Osteoblast (primary cell): Measurements from ENCODE around the gene MMP17. TPM values are rescaled to one million over a fixed set of nuclear protein-coding genes. Genes with fewer than 3 reads are reported as not detected.
A peak's percentile ranks its signal among the peaks of the same experiment; 100 is the strongest.

Experiments used
- DNase-seq: peaks from one replicate; pipeline ENCODE4 v3.0.0; 2011; ENCODE audit warnings: low spot score, mixed read lengths; ENCODE audit not compliant: insufficient read length; ENCODE audit errors: missing footprints
- H2AFZ ChIP-seq: 2 replicates; pipeline ENCODE4 v1.6.0; 2011; ENCODE audit warnings: mild to moderate bottlenecking, low read length
- H3K27ac ChIP-seq: 2 replicates; pipeline ENCODE4 v1.5.1; 2011; ENCODE audit warnings: mild to moderate bottlenecking, low read depth, low read length, moderate library complexity
- H3K27me3 ChIP-seq: 2 replicates; pipeline ENCODE4 v1.6.0; 2012; ENCODE audit warnings: mild to moderate bottlenecking, control low read depth, inconsistent platforms, low read length, moderate library complexity; ENCODE audit not compliant: insufficient read depth
- H3K36me3 ChIP-seq: 2 replicates; pipeline ENCODE4 v1.5.1; 2011; ENCODE audit warnings: mild to moderate bottlenecking, low read length, control low read depth, moderate library complexity; ENCODE audit not compliant: insufficient read depth
- H3K4me1 ChIP-seq: 2 replicates; pipeline ENCODE4 v1.5.1; 2011; ENCODE audit warnings: mild to moderate bottlenecking, low read length, control low read depth, moderate library complexity; ENCODE audit not compliant: insufficient read depth
- H3K4me2 ChIP-seq: 2 replicates; pipeline ENCODE4 v1.6.0; 2011; ENCODE audit warnings: mild to moderate bottlenecking, low read length; ENCODE audit not compliant: insufficient read depth
- H3K4me3 ChIP-seq: fragments of 200-600 bp; sonication (generic); 3 replicates; pipeline ENCODE4 v1.5.1; 2012; ENCODE audit warnings: mild to moderate bottlenecking, low read length, inconsistent platforms; ENCODE audit not compliant: insufficient read depth
- H3K79me2 ChIP-seq: 2 replicates; pipeline ENCODE4 v1.6.0; 2012; ENCODE audit warnings: mild to moderate bottlenecking, low read length, control low read depth, inconsistent platforms; ENCODE audit not compliant: insufficient read depth
- H3K9me3 ChIP-seq: 2 replicates; pipeline ENCODE4 v1.5.1; 2011; ENCODE audit warnings: low read depth, low read length, control low read depth
- H4K20me1 ChIP-seq: 2 replicates; pipeline ENCODE4 v1.6.0; 2012; ENCODE audit warnings: mild to moderate bottlenecking, low read length, control low read depth; ENCODE audit not compliant: insufficient read depth
- CTCF ChIP-seq: IDR thresholded peaks from 2 replicates; pipeline ENCODE4 v1.5.1; 2011; ENCODE audit warnings: mild to moderate bottlenecking, low read depth, low read length, moderate library complexity; ENCODE audit errors: extremely low read depth
- total RNA-seq: library from RNA; depleted of rRNA; stranded (reverse); fragments of >200 nt; gene quantifications from 2 replicates; pipeline ENCODE4 v1.2.3, GENCODE V29; 2012

The MMP17 gene
- total RNA-seq, 1 donor: 10.5 TPM

DNA sequence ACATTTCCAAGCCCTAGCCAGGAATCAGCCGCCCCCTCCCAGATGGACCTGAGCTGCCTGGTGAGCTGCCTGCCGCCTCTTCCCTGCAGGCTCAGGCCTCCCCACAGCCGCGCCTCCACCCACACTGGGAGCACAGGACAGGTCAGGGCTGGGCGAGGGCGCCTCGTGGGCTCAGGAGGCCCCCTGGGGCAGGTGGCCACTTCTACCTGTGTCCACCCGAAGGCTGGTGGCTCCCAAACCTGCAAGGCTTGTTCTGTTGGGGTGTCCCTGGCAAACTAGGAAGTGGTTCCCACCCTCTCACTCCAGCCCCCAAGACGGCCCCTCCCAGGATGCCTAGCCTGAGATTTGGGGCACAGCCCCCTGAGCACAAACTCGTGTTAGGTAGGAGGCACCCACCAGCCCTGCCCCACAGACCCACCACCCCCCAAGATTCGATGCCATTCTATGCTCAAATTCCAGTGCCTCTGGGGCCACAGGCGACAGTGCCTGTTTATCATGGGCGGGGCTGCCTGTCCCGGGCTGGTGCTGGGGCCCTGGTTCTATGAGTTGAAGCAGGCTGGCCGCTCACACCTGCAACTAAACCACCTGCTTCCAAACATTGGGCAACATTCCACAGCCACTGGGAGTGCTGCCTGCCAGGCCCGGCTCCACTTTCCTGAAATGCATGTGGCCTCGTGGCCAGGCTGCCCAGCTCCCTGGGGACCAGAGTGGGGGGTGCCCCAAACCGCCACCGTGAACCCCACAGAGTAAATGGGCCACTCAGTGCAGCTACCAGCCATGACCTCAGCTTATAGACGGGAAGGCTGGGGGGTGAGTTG is 6.8 kb downstream of the MMP17 start:
- peak; percentile 48 for DNase-seq
- Histone ChIP-seq H3K9me3 (no peaks in the 10 kb centered on the region), H3K27ac (no peak overlapping the region), H3K4me3 (no peak overlapping the region), H3K27me3 (no peaks in the 10 kb centered on the region), H3K79me2 (no peaks in the 10 kb centered on the region), H3K4me1 (peaks cover 7% of the 10 kb centered on the region), H4K20me1 (no peaks in the 10 kb centered on the region), H3K36me3 (no peaks in the 10 kb centered on the region), H3K4me2 (no peak overlapping the region), H2AFZ (no peak overlapping the region)
- TF ChIP-seq CTCF: no peak

DNA sequence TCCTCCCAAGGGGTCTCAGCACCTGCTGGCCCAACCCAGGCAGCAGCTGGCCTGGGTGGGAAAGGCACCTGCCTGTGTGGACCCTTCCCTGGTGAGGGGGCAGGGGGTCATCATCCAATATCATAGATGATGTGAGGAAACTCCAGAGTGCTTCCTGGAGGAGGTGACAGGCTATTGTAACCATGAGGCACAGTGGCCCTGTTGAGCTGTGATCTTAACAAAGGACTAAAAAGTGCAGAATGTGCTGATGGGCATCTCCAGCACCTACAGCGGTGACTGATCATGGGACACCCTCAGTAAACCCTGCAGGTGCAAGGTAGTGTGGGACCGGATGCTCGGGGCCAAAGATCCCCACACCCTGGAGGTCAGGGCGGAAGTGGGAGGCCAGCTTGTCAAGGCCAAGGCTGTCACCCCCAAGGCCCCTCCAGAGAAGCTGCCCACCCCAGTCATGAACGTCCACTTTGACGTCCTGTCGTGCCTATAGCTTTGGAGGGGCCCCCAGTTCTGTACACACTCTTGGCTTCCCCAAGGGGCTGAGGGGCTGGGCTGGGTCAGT is 7.5 kb downstream of the MMP17 start:
- Histone ChIP-seq H3K4me1 (peaks cover 7% of the 10 kb centered on the region), H3K4me3 (no peak overlapping the region), H3K4me2 (no peak overlapping the region), H3K27ac (no peak overlapping the region), H3K27me3 (no peaks in the 10 kb centered on the region), H2AFZ (no peak overlapping the region), H3K36me3 (no peaks in the 10 kb centered on the region), H4K20me1 (no peaks in the 10 kb centered on the region), H3K79me2 (no peaks in the 10 kb centered on the region), H3K9me3 (no peaks in the 10 kb centered on the region)
- TF ChIP-seq CTCF: no peak
- DNase-seq: peak; percentile 0

GRCh38 chr12:131836193-131836592 is 8.0 kb downstream of the MMP17 start:
- Histone ChIP-seq H3K79me2 (no peaks in the 10 kb centered on the region), H3K4me3 (no peak overlapping the region), H3K4me2 (no peak overlapping the region), H2AFZ (no peak overlapping the region), H3K27ac (no peak overlapping the region), H3K9me3 (no peaks in the 10 kb centered on the region), H4K20me1 (no peaks in the 10 kb centered on the region), H3K36me3 (no peaks in the 10 kb centered on the region), H3K27me3 (no peaks in the 10 kb centered on the region), H3K4me1 (peaks cover 4% of the 10 kb centered on the region)
- peak; percentile 47 for TF ChIP-seq CTCF
- DNase-seq: peak; percentile 81

- Histone ChIP-seq H3K79me2 (no peaks in the 10 kb centered on the region), H3K4me2 (no peak overlapping the region), H3K4me1 (no peaks in the 10 kb centered on the region), H3K27ac (no peak overlapping the region), H3K9me3 (no peaks in the 10 kb centered on the region), H3K36me3 (no peaks in the 10 kb centered on the region), H2AFZ (no peak overlapping the region), H3K4me3 (no peak overlapping the region), H4K20me1 (no peaks in the 10 kb centered on the region), H3K27me3 (no peaks in the 10 kb centered on the region)
- TF ChIP-seq CTCF: no peak
- DNase-seq: peak; percentile 64
Measured at GRCh38 chr12:131836714-131837397, 8.7 kb downstream of the MMP17 start.
